Activated CD8-positive, alpha-beta memory T cell treated with anti-CD3 and anti-CD28 coated beads, Interleukin-2, amount 10 ng/mL, durations not matched to agents 7 days and 5 days (primary cell): ENCODE results near the gene ZDHHC4. TPM values are rescaled to one million over a fixed set of nuclear protein-coding genes. Genes with fewer than 3 reads are reported as not detected.

ENCODE experiments used
- ATAC-seq: fragments of 150-1000 bp; cut with Tn5 transposase; one replicate; pipeline ENCODE4 v1.10.0; 2021; ENCODE audit warnings: moderate library complexity
- CTCF ChIA-PET: fragments of 350-600 bp; sonication (Branson Sonifier 250); formaldehyde crosslinking; loops from one replicate; lab custom pipeline; 2021; ENCODE audit warnings: antibody characterized with exemption; lab: Charles Lee
- DNase-seq: peaks from one replicate; pipeline ENCODE4 v3.0.0-alpha.2; 2020
- H3K27ac Mint-ChIP-seq: one replicate; pipeline ENCODE4 v1.8.0; 2021; ENCODE audit warnings: mild to moderate bottlenecking, mixed read lengths
- H3K27me3 Mint-ChIP-seq: one replicate; pipeline ENCODE4 v1.8.0; 2021; ENCODE audit warnings: mixed read lengths
- H3K36me3 Mint-ChIP-seq: one replicate; pipeline ENCODE4 v1.8.0; 2021; ENCODE audit warnings: mild to moderate bottlenecking, mixed read lengths
- H3K4me1 Mint-ChIP-seq: one replicate; pipeline ENCODE4 v1.8.0; 2021; ENCODE audit warnings: mixed read lengths
- H3K4me3 Mint-ChIP-seq: one replicate; pipeline ENCODE4 v1.8.0; 2021; ENCODE audit warnings: mild to moderate bottlenecking, moderate library complexity, mixed read lengths
- H3K9me3 Mint-ChIP-seq: one replicate; pipeline ENCODE4 v1.8.0; 2022; ENCODE audit warnings: low read depth, mixed read lengths
- total RNA-seq, 2 experiments: library from RNA; stranded (reverse); gene quantifications; one replicate each; pipeline ENCODE4 v1.2.3, GENCODE V29; 2021

ZDHHC4 gene
- total RNA-seq, 2 experiments from 2014 or later: 30.1 to 33.2 TPM

GRCh38 chr7:6590645-6591110 is 13.4 kb downstream of the ZDHHC4 start:
- Mint-ChIP-seq H3K27me3 (no peaks in the 10 kb centered on the region), H3K27ac (peak overlapping the region; percentile 80), H3K36me3 (peaks cover 31% of the 10 kb centered on the region), H3K9me3 (no peaks in the 10 kb centered on the region), H3K4me1 (peaks cover 26% of the 10 kb centered on the region), H3K4me3 (peak overlapping the region; percentile 86)
- ATAC-seq (no peak), DNase-seq (no peak)
- CTCF ChIA-PET: interaction anchor here (0.7 to 5.8 kb wide), 15 partner anchors 10 to 267 kb away, joined by 3 to 60 read pairs (median 5); partner anchors contain the start of gene ZDHHC4

- no peak for ATAC-seq
- Mint-ChIP-seq H3K36me3 (peaks cover 32% of the 10 kb centered on the region), H3K27ac (no peak overlapping the region), H3K27me3 (no peaks in the 10 kb centered on the region), H3K4me1 (no peaks in the 10 kb centered on the region), H3K9me3 (no peaks in the 10 kb centered on the region), H3K4me3 (no peak overlapping the region)
- DNase-seq: no peak
- CTCF ChIA-PET: interaction anchor here (1.3 to 2.1 kb wide), 3 partner anchors 10 to 22 kb away, joined by 3 to 14 read pairs (median 6); partner anchors contain the start of genes INTS15 and ZDHHC4
Measured at GRCh38 chr7:6600093-6600492, 22.8 kb downstream of the ZDHHC4 start.

GRCh38 chr7:6604458-6604857 is 27.2 kb downstream of the ZDHHC4 start:
- Mint-ChIP-seq H3K4me1 (no peaks in the 10 kb centered on the region), H3K27me3 (no peaks in the 10 kb centered on the region), H3K4me3 (no peak overlapping the region), H3K27ac (no peak overlapping the region), H3K9me3 (no peaks in the 10 kb centered on the region), H3K36me3 (peaks cover 15% of the 10 kb centered on the region)
- CTCF ChIA-PET: no interaction called here
- DNase-seq: no peak
- no peak for ATAC-seq

- H3K4me3 Mint-ChIP-seq: no peak overlapping the region
- no peaks in the 10 kb centered on the region for H3K9me3 Mint-ChIP-seq
- CTCF ChIA-PET: interaction anchor here (1.0 kb wide), 1 partner anchor 16 kb away, joined by 3 read pairs; no protein-coding TSS in a partner anchor
Measured at GRCh38 chr7:6606866-6607583, 29.8 kb downstream of the ZDHHC4 start.

GRCh38 chr7:6607651-6608051 is 30.4 kb downstream of the ZDHHC4 start:
- no peaks in the 10 kb centered on the region for H3K9me3 Mint-ChIP-seq
- CTCF ChIA-PET: no interaction called here
- no peak overlapping the region for H3K27ac Mint-ChIP-seq
- DNase-seq (no peak), ATAC-seq (no peak)
- peaks cover 12% of the 10 kb centered on the region for H3K36me3 Mint-ChIP-seq
- H3K4me1 Mint-ChIP-seq: no peaks in the 10 kb centered on the region
- H3K27me3 Mint-ChIP-seq: peaks cover 2% of the 10 kb centered on the region
- no peak overlapping the region for H3K4me3 Mint-ChIP-seq

More at GRCh38 chr7:6606866-6607583, 29.8 kb downstream of the ZDHHC4 start:
- Mint-ChIP-seq H3K27me3 (no peaks in the 10 kb centered on the region), H3K4me1 (no peaks in the 10 kb centered on the region), H3K27ac (no peak overlapping the region), H3K36me3 (peaks cover 14% of the 10 kb centered on the region)
- ATAC-seq: no peak
- DNase-seq: no peak

- CTCF ChIA-PET: no interaction called here
- H3K27me3 Mint-ChIP-seq: peaks cover 2% of the 10 kb centered on the region
- no peaks in the 10 kb centered on the region for H3K9me3 Mint-ChIP-seq
- H3K36me3 Mint-ChIP-seq: peaks cover 11% of the 10 kb centered on the region
- H3K27ac Mint-ChIP-seq: no peak overlapping the region
- H3K4me3 Mint-ChIP-seq: no peak overlapping the region
- DNase-seq (no peak), ATAC-seq (no peak)
- no peaks in the 10 kb centered on the region for H3K4me1 Mint-ChIP-seq
Measured at GRCh38 chr7:6608081-6608480, 30.8 kb downstream of the ZDHHC4 start.

GRCh38 chr7:6608794-6609193 is 31.5 kb downstream of the ZDHHC4 start:
- CTCF ChIA-PET: interaction anchor here (1.1 kb wide), 1 partner anchor 19 kb away, joined by 4 read pairs; the partner anchor contains the start of gene INTS15
- Mint-ChIP-seq H3K9me3 (no peaks in the 10 kb centered on the region), H3K4me3 (no peak overlapping the region), H3K27me3 (peaks cover 7% of the 10 kb centered on the region), H3K27ac (no peak overlapping the region), H3K36me3 (peaks cover 9% of the 10 kb centered on the region), H3K4me1 (no peaks in the 10 kb centered on the region)
- no peak for DNase-seq
- no peak for ATAC-seq

GRCh38 chr7:6612819-6613218 is 35.6 kb downstream of the ZDHHC4 start:
- Mint-ChIP-seq H3K9me3 (no peaks in the 10 kb centered on the region), H3K36me3 (peaks cover 2% of the 10 kb centered on the region), H3K4me3 (no peak overlapping the region), H3K27ac (no peak overlapping the region), H3K4me1 (peaks cover 5% of the 10 kb centered on the region), H3K27me3 (peaks cover 24% of the 10 kb centered on the region)
- no peak for ATAC-seq
- CTCF ChIA-PET: interaction anchor here (1.1 to 1.3 kb wide), 2 partner anchors 23 to 245 kb away, joined by 3 to 4 read pairs; partner anchors contain the start of gene INTS15
- DNase-seq: no peak

- H3K4me3 Mint-ChIP-seq: no peak overlapping the region
- CTCF ChIA-PET: no interaction called here
- DNase-seq (no peak), ATAC-seq (no peak)
- peaks cover 24% of the 10 kb centered on the region for H3K27me3 Mint-ChIP-seq
- no peaks in the 10 kb centered on the region for H3K9me3 Mint-ChIP-seq
- no peak overlapping the region for H3K27ac Mint-ChIP-seq
- peaks cover 7% of the 10 kb centered on the region for H3K4me1 Mint-ChIP-seq
- peaks cover 2% of the 10 kb centered on the region for H3K36me3 Mint-ChIP-seq
Measured at GRCh38 chr7:6613706-6614105, 36.5 kb downstream of the ZDHHC4 start.

- no peaks in the 10 kb centered on the region for H3K9me3 Mint-ChIP-seq
- CTCF ChIA-PET: no interaction called here
- ATAC-seq: peak; percentile 32
- H3K4me1 Mint-ChIP-seq: peaks cover 20% of the 10 kb centered on the region
- DNase-seq: no peak
- H3K27ac Mint-ChIP-seq: no peak within 1 kb of the TSS
- H3K27me3 Mint-ChIP-seq: peaks cover 24% of the 10 kb centered on the region
- peaks cover 2% of the 10 kb centered on the region for H3K36me3 Mint-ChIP-seq
- H3K4me3 Mint-ChIP-seq: peak within 1 kb of the TSS; percentile 58
Measured at GRCh38 chr7:6614953-6615722, 37.9 kb downstream of the ZDHHC4 start, which contains the start of gene ZNF853. ZNF853 (plus strand) TSS chr7:6615610; CDS start chr7:6616175, 565 bp downstream.

- peak; percentile 17 for ATAC-seq
- Mint-ChIP-seq H3K4me3 (no peak overlapping the region), H3K9me3 (no peaks in the 10 kb centered on the region), H3K27ac (no peak overlapping the region), H3K27me3 (peaks cover 24% of the 10 kb centered on the region), H3K4me1 (peaks cover 28% of the 10 kb centered on the region), H3K36me3 (peaks cover 2% of the 10 kb centered on the region)
- DNase-seq: no peak
- CTCF ChIA-PET: interaction anchor here (0.7 kb wide), 1 partner anchor 23 kb away, joined by 3 read pairs; no protein-coding TSS in a partner anchor
Measured at GRCh38 chr7:6615723-6616555, 38.7 kb downstream of the ZDHHC4 start.

- H3K27me3 Mint-ChIP-seq: peaks cover 24% of the 10 kb centered on the region
- H3K9me3 Mint-ChIP-seq: no peaks in the 10 kb centered on the region
- H3K36me3 Mint-ChIP-seq: peaks cover 9% of the 10 kb centered on the region
- peak overlapping the region; percentile 14 for H3K4me3 Mint-ChIP-seq
- CTCF ChIA-PET: interaction anchor here (0.7 kb wide), 1 partner anchor 24 kb away, joined by 3 read pairs; no protein-coding TSS in a partner anchor
- DNase-seq (no peak), ATAC-seq (no peak)
- H3K4me1 Mint-ChIP-seq: peaks cover 39% of the 10 kb centered on the region
- no peak overlapping the region for H3K27ac Mint-ChIP-seq
Measured at GRCh38 chr7:6616854-6617643, 39.8 kb downstream of the ZDHHC4 start.
